Medulla oblongata (tissue), 1 donor: Measurements from ENCODE around the gene ITGAE.
"Not testable (repeated sequence)": the region's sequence is repeated elsewhere in the genome, so short reads cannot be mapped to it uniquely, and the experiment has no call there.

ENCODE experiments used
- DNase-seq: peaks from one replicate; pipeline ENCODE4 v3.0.0-alpha.2; 2015; ENCODE audit errors: extremely low spot score

ITGAE gene

DNA sequence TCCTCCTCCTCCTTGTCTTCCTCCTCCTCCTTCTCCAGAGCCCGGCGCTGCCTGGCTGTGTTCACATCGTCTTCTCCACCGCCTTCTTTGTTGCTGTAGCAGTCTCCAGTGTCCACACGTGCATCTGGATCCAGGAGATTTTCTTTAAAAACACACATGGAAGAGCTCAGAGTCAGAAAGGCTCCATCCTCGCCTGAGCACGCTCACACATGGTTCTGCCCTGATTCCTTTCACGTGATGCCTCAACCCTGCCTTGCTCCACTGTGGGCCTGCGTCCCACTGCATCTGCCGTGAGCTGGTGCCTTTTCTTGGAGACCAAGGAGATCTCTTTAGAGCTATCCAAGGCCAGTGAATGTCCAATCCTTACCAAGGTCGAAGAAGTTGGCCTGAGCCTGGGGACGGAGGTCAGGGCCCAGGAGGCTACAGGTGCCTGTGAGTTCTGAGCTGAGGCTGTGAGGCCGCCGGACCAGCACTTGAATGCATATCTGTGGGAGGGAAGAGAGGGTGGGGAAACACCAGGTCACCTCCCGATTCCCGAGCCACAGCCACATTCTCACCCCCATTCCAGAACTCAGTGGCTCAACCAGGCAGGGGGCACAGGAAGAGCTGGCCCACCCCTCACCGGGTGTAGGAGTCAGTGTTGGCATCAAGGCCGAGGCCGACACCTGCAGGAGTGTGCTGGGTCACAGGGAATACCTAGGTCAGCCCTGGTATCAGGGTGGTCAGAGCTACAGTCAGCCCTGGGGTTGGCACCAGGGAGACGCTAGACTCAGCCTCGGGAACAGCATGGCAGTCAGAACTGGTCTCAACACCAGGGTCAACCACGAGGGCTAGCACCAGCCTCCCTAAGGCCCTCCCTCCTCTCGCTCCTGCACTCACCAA, 39.7 kb downstream of the ITGAE start:
- DNase-seq, result no peak

DNA sequence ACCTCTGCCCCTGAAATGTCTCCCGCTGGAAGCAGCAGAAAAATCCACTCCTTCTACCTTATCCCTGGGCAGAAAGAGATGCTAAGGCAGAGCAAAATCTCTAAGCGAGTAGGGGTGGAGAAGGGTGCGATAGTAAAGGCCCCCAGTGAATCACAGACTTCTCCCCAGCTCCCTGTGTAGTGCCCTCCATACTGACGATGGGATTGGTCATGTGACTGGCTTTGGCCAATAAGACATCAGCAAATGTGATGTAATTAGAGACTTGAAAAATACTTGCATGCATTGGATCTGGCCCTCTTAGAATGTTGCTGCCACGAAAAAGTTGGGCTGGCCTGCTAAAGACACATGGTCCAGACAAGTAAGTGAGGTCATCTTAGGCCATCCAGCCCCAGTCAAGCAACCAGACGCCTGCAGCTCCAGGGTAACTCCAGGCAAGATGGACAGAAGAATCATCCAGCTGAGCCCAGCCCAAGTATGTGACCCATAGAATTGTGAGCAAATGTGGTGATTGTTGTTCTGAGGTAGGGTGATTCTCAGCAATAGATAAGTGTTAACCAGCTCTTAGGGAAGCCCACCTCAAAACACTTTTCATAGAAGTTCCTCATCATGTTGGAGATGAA, 41.3 kb downstream of the ITGAE start:
- DNase-seq, result no peak

DNA sequence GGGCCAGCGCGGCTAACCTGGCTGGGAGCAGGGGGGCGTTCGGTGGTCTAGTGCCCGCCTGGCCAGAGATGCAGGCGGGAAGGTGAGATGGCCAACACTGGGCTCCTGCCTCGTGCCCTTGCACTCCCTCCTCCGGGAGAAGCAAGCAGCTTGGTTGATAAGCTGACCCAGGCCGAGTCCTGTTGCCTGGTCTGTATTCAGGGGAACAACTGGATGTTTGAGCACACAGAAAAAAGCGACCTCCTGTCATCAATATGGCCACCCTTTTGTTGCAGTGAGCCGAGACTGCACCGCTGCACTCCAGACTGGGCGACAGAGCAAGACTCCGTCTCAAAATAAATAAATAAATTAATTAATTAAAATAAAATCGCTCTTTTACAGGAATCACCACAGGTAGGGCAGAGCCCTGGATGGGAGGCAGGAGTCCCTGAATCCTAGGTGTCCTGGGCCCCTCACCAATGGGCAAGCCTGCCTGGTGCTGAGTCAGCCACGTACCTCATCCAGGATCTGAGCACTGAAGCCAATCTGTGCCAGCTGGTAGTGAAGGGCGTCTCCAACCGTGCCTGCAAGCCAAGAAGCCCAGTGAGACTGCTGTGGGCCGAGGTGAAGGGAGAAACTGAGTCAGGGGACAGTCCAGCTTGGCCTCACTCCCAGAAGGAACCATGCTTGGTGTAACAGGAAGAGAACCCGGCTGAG, 45.5 kb downstream of the ITGAE start:
- DNase-seq, result no peak

DNA sequence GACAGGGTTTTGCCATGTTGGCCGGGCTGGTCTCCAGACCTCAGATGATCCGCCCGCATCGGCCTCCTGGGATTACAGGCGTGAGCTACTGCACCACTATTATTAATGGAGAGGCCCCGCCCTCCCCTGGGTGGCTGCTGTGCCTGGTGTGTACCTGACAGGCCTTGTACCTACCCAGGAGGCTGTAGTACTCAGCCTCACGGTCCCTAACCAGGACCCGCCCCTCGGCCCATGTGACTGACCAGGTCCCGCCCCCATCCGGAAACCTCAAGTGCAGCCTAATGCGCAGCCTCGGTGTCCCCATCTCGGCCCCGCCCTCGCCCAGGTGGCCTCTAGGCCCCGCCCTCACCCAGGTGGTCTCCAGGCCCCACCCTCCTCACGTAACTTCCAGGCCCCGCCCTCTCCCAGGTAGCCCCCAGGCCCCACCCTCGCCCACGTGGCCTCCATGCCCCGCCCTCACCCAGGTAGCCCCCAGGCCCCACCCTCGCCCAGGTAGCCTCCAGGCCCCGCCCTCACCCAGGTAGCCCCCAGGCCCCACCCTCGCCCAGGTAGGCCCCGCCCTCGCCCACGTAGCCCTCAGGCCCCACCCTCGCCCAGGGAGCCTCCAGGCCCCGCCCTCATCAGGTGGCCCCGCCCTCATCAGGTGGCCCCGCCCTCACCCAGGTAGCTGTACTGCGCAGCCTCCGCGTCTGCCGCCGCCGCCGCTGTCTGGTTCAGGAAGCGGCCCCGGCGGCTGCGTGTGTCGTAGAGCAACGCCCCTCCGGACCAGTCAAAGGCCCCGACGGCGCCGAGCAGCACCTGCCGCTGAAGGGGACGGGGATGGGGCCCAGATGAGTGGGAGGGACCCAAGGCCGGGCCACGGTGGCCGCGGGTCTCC, 46.3 kb downstream of the ITGAE start:
- no peak for DNase-seq

DNA sequence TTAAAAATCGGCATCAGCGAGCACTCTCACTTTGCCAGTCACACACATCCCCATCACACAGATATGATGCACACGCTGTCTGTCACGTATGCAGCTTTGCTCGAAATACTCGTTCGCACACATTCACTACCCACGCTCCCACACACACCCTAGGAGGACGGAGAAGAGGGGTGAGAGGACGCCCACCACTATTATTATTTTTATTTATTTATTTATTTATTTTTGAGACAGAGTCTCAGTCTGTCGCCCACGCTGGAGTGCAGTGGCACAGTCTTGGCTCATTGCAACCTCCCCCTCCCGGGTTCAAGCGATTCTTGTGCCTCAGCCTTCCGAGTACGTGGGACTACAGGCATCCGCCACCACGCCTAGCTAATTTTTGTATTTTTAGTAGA, 46.9 kb downstream of the ITGAE start:
- DNase-seq, result no peak

DNA sequence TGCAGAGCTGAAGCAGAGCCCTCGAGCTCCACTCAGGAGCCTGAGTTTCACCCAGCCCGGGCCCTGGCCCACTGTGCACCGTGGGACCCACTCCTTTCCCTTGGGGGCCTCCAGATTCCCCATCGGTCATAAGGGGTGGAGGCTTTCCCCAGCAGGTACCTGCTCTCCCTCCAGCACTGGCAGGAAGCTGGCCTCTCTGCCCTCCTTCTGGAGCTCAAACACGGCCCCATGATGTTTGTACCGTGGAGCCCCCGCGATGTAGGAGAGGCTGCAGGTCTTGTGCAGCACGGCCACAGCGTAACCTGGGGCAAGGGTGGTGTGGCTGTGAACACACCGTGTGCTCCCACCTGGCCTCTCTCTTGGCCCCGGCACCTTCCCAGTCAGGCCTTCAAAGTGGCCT, 47.4 kb downstream of the ITGAE start:
- no peak for DNase-seq

DNA sequence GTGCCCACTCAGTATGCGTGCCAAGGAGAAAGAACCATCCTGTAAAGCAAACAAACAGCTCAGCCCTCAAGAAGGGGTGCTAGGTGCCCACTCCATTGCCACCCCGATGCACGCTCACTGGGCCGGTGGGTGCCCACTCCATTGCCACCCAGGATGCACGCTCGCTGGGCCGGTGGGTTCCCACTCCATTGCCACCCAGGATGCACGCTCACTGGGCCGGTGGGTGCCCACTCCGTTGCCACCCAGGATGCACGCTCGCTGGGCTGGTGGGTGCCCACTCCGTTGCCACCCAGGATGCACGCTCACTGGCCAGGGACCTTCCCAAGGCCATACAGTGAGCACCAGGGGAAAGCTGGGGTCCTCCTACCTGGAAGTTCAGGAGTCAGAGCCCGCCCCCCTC, 49.2 kb downstream of the ITGAE start:
- no peak for DNase-seq

DNA sequence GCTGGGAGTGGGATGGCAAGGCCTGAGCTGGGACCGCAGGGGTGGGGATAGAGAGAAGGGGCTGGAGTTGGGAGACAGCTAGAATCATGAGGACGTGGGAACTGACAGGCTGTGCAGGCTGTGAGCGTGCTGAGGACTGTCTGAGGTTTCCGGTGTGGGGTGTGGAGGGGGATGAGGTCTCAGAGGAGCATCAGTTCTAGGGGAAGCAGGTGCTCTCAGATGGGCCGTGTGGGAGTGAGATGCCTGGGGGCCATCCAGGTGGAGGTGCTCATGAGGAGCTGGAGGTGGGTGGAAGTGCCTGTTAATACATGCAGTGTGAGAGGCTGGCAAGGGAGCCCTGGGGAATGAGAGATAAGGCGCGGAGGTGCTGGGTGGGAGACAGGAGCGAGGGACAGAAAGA, 50.1 kb downstream of the ITGAE start:
- DNase-seq, result no peak

DNA sequence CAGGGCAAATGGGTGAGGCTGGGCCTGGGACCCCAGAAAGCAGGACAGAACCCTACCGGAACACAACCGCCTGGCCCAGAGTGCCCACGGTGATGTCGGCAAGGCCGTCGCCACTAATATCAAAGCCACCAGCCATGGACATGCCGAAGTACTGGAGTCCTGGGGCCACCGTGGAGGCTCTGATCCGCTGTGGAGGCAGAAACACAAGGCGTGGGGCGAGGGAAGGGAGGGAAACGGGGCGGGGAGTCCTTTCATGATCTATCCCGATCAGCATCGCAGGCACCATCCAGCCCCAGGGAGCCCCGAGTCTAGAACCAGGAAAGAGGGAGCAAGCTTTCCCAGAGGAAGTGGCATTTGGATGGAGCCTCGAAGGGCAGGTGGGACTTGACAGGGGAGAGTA, 50.7 kb downstream of the ITGAE start:
- DNase-seq, result no peak

DNA sequence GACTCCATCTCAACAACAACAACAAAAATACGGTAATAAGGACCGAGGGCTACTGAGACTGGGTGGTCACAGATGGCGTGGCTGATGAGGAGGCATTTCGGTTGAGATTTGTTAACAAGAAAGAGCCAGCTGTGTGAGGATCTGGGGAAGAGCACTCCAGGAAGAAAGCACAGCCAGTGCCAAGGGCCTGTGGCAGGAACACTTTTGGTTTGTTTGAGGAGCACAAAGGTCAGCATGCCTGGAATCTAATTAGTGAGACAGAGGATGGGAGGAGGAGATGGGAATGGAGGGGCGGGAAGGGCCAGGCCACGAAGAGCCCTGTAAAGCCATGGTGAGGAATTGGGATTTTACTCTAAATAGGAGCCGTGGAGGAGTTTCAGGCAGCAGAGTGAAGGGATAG, 52.4 kb downstream of the ITGAE start:
- no peak for DNase-seq

DNA sequence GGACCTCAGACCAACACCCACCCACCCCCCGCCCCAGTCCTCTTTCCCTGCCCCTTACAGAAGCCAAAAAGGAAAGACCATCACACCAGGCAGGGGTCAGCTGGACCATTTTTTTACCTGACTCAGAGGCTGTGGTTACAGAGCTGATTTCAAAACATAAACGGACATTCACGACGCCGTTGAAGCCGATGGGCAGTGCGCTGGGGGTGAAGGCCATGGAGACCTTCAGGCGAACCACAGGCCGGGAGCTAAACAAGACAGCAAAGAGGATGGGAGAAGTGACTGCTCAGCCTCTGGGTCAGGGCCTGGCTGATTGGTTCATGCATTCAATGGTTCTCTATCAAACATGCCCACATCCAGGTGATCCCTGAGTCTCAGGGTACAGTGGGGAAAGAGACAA, 53.2 kb downstream of the ITGAE start:
- no peak for DNase-seq

DNA sequence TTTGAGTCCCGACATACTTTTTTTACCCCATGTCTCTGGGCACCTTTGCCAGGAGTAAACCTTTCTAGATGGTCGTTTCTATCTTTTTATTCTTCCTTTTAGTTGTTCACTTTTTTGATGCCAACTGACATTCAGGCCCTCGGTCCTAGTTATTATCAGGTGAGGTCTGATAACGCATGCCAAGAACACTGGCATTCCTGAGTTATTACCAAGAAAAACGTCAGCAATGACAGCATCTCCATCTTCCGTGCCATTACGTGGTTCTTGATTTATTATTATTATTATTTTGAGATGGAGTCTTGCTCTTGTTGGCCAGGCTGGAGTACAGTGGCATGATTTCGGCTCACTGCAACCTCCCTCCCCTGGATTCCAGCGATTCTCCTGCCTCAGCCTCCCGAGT, 55.9 kb downstream of the ITGAE start:
- DNase-seq, result no peak

DNA sequence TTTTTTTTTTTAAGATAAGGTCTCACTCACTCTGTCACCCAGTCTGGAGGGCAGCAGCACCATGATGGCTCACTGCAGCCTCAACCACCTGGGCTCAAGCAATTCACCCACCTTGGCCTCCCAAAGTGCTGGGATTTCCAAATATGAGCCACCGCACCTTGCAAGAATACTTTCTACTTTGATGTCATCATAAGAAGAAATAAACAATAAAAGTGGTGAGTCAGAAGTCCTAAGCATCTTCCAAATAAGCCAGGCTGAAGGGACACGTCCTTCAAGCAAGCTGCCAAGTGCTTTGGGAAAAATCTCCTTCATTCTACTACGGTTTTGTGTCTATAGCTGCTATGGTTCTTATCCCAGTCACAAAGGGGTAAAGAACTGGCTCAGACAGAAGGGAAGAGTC, 57.0 kb downstream of the ITGAE start:
- no peak for DNase-seq

DNA sequence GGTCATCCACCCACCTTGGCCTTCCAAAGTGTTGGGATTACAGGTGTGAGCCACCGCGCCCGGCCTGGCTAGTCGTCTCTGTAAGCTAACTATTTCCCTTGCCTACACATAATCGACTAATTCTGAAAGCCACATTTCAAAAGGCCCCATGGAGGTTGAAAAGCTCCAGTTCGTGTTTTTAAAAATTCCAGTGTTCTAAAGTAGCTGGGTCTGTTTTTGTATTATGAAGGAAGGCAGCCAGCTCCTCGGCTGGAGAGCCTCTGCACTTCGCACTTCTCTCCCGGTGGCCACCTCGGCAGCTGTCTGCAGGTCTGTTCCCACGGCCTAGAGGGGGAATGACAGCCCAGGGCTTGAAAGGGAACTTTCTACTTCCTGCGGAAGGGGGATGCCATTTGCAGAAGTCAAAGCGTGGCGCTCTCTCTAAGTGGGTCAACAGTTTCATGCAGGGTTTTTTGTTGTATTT, 60.3 kb downstream of the ITGAE start:
- DNase-seq, result peak; percentile 30

DNA sequence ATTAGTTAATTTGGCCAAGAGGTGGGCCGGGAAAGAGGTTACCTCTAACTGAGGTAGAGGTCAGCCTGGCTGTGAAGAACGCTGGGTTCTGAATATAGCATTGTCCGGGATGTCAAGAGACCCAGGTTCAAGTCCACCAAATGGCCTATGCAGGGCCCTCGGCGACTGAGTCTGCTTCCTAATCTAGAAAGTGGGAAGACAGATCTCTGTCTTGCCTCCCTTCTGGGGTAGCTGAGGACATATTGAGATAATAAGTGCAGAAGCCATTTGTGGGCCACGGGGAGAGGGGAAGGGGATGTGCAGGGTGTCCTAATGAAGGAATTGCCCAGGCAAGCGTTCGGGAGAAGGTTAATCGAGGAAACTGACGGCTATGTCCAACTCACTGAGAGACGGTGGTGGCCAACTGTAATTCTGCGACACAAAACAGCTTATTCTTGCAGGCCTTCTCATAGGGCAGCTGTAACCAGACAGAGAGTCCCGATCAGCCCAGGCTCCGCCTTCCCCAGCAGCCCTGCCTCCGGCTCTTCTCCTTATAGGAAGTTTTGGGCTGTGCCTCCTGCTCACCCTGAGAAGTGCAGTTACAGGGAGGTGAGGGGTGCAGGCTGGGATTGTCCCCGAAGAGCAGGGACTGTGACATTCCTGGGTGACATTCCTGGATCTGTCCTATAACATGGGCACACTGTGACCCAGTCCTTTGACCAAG, 61.4 kb downstream of the ITGAE start:
- no peak for DNase-seq

DNA sequence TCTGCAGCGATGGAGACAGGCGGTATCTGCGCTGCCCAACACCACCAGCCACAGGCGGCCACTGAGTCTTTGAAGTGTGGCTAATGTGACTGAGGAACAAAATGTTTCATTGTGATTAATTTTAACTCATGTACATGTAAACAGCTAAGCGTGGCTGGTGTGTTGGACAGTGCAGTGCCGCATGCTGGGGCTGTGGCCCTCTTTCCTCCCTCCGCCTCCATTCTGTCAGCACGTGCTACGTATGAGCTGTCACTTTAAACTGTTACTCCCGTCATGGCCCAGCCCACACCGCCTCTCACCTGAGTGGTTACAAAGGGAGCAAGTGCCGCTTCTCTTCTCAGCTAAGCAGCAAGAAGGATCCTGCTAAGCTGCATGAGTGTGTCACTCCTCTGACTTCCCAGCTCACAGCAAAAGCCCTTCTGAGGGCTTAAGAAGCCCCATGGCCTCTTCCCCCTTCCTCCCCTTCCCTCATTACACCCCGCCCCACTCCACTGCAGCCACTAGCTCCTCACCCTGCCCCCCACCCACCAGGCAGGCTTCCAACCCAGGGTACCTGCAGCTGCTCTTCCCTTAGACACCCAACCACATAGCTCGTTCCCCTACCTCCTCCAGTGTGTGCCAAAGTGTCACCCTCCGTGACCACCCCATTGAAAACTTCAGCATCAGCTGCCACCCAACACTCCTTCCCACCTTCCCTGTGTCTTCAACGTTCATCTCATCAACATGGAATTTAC, 62.3 kb downstream of the ITGAE start:
- DNase-seq, result peak; percentile 34

DNA sequence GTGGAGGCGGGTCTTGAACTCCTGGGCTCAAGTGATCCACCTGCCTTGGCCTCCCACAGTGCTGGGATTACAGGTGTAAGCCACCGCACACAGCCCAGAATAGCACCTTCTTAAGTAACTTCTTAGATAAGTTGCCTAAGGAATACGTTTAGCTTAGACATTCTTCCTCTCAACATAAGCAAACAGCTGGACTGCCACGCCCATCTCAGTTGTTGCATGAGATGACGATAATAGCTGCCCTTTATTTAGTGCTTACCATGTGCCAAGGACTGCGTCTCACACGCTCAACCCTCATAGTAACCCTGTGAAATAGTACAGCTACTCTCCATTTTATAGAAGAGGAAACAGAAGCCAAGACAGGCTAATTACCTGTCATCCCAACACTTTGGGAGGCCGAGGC, 65.5 kb downstream of the ITGAE start:
- no peak for DNase-seq

DNA sequence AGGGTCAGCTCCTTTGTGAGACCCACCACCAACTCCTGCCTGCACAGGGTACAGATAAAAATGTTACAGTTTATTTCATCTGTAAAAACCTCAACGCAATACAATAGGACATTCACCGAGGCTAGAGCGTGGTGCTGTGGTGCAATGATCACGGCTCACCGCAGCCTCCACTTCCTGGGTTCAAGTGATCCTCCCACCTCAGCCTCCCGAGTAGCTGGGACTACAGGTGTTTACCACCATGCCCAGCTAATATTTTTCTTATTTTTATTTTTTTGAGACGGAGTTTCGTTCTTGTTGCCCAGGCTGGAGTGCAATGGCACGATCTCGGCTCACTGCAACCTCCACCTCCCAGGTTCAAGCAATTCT, 66.1 kb downstream of the ITGAE start:
- not testable (repeated sequence) for DNase-seq

DNA sequence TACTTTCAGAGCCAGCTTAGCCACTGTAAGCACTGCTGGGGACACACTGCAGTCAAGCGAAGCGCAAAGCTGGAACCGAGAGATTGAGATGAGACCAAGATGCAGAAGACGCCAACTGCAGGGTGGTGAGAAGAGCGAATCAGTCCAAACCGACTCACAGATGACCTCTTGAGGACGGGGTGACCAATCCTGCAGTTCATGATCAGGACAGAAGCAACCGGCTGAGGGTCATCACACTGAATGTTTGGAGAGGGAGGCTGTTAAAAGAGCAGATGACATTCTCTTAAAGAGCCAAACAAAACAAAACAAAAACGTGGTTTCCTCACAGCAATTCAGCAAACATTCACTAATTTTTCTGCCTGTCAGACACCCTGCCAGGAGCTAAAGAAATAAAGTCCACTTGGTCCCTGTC, 68.8 kb downstream of the ITGAE start:
- DNase-seq, result no peak

DNA sequence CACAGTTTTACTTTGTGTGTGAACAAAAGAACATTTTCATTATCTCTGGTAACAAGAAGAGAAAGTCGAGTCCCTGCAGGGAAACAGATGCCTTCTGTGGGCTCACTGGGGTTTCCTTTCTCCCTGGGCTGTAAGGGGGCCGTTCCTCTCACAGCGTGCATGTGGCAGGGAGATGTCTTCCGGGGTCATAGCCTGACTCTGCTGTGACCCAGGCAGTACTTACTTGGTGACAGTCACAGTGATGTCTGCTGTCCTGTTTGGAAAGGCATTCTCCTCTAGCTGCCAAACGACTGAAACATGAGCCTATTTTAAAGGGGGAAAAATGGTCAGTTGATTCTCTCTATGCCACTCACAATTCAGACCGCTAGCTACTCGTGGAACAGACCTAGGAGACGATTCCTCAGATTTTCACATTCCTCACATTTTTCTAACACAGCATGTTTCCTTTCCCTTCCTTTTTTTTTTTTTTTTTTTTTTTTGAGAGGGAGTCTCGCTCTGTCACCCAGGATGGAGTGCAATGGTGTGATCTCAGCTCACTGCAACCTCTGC, 70.0 kb downstream of the ITGAE start:
- DNase-seq, result no peak
